T-helper 1 cell treated with Interleukin-12 subunit alpha and Interleukin-12 subunit beta and Interleukin-4 antibody, amounts not matched to agents 30 ng/mL and 1 ng/mL, for 36 hours (primary cell): ENCODE measurements around the gene EIF1. TPM values are rescaled to one million over a fixed set of nuclear protein-coding genes. Genes with fewer than 3 reads are reported as not detected.

ENCODE experiments used
- intact Hi-C: fragments of 100-400 bp; cut with micrococcal nuclease; formaldehyde crosslinking; loops from one replicate; pipeline ENCODE4 v1.15.1; 2024
- total RNA-seq: library from RNA; stranded (reverse); gene quantifications from 2 replicates; pipeline ENCODE4 v1.2.3, GENCODE V29; 2022

The EIF1 gene
- total RNA-seq, 1 donor from 2014 or later: 842 TPM

DNA sequence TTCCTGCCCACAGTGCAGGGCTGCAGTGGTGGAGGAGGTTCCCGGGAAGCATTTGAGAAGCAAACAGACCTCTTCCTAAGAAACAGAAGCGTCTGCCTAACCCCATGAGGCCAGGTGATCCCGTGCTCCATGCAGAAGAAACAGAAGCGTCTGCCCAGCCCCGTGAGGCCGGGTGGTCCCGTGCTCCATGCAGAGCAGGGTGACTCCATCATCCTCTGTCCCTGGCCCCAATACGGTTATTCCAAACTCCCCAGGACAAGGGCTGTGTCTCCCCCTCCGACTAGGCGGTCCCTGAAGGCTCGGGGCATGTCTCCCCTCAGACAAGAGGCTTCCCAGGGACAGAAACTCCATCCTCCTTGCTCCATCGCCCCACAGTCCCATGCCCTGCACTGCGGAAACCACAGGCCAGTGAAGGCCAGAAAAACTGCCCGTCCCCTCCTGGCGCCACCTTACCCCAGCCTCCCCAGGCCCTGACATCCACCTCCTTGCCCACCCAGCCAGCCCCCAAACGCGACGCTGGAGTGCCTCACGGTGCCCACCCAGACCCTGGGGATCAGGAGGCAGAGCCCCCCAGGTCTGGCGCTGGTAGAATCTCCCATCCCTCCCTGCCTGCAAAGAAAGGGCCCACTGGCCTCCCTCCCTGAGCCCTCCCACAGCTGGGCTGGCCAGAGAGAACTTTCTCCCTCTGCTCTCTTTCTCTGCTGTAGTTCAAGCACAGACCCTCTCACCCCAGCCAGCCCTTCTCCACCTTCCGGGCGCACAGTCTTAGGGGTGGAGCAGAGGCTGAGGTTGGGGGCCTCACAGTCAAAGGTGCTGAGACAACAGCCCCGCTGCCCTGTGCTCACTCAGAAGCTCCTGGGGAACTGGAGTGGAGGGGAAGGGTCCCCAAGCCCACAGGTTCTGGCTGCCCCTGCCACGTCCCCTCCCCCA lies 33.7 kb upstream of the EIF1 start:
- intact Hi-C loops: no loop called here

DNA sequence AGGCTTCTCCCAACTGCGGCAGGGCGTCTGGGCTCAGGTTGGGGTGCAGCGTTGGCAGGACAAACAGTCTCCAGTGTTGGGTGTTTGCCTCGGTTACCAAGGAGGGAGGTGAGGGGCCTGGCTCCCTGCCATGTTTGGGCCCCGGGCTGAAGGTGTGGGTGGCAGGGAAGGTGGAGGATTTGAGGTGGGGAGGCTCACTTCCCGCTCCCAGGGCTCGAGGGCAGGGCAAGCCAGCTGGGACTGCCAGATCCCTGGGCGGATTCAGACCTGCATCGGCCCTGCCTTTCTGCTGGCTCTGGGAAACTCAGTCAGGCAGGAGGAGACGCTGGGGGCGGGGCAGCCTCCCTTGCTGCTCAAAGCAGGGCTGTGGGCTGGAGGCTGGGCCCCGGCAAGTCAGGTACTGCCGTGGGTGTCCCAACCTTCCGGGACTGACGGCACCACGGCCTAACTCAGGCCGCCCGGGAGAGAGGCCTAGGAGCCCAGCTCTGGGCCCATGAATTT lies 33.0 kb upstream of the EIF1 start:
- intact Hi-C loops: no loop called here

DNA sequence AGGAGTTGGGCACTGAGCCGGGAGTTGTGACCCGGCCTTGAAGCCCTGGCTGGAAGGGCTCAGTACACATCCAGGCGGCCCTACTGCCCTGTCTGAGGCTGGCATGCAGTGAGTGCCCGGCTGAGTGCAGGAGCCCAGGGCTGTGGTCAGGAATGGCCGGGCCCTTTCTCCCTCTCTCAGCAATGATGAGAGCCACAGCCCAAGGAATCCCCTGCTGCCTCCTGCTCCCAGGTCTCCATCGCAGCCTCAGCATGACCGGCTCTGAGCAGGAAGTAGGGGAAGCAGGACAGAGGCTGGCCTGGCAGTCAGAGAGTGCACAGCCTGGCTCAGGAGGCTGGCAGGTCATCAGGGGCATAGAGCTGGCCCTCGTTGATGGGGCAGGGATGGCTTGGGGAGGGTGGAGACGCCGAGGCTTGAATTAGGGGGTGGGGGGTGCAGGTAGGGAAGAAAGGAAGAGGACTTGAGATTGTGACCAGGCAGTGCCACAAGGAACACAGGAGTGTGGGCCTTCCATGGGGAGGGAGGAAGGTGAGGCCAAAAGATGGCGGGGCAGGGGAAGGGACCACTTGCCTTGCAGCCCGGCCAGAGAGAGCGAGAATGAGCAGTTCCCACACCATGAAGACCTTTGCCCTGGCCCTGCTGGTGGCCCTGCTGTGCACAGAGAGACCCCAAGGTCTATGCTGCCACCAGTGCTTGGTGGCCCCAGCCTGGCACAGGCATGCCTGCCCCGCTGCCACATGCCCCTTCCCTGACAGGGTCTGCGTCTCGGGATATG lies 32.2 kb upstream of the EIF1 start:
- intact Hi-C loops: no loop called here

DNA sequence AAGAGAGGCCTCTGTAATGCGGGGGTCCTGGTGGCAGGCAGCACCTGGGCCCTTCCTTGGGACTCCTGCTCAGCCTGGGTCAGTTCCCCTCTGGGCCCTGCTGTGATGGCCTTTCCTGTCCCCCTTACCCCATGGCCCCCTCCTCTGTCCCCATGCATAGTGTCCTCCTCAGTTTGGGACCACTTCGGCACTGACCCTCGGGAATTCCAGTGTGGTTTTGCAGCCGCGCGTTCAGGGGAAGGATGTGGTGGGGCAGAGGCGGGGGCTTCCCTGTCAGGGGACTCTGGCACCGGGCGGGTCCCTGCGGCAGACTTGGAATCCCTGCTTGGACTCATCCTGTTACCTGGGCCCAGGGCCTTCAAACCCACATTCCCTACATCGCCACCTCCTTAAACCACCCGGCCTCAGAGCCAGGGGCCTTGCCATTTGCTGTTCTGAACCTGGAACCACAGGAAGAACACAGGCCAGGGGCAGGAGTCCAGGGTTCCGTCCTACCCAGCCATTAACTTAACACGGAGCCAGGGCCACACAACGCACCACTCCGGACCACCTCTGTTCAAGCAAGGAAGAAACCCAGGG lies 31.4 kb upstream of the EIF1 start:
- intact Hi-C loops: no loop called here

DNA sequence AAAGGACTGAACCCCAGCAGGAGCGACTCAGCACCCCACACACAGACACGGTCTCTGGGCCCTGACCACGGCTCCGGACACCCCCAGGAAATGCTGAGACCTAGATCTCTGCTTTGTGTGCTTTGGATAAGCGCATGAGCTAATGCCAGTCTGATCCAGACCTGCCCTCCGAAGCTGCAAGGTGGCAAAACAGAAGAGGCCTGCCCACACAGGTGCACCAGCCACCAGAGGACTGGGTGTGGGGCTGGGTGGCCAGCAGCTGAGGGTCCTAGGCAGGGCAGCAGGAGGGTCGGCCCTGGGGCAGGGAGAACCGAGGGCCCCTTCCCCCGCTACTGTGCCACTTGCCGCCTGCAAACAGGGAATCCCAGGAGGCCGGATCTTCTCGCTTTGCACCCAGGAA lies 30.7 kb upstream of the EIF1 start:
- intact Hi-C loops: no loop called here

DNA sequence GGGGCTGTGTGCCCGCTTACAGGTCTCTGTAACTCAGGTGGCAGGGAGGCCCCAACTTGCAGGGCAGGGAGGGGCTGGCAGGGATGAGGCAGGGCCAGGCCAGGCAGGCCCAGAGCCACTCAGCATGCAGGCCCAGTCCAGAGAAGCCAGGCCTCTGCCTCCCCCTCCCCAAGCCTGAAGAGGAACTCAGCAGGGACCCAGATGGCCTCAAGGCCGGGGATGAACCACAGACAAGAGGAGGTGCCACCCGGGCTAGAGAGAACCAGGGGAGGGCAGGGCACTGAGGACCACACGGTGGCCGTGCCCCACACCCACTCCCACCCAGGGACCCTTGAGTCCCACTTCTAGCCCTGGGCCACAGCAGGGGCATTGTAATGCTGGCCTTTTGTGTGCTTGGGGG lies 29.8 kb upstream of the EIF1 start:
- intact Hi-C loops: no loop called here

DNA sequence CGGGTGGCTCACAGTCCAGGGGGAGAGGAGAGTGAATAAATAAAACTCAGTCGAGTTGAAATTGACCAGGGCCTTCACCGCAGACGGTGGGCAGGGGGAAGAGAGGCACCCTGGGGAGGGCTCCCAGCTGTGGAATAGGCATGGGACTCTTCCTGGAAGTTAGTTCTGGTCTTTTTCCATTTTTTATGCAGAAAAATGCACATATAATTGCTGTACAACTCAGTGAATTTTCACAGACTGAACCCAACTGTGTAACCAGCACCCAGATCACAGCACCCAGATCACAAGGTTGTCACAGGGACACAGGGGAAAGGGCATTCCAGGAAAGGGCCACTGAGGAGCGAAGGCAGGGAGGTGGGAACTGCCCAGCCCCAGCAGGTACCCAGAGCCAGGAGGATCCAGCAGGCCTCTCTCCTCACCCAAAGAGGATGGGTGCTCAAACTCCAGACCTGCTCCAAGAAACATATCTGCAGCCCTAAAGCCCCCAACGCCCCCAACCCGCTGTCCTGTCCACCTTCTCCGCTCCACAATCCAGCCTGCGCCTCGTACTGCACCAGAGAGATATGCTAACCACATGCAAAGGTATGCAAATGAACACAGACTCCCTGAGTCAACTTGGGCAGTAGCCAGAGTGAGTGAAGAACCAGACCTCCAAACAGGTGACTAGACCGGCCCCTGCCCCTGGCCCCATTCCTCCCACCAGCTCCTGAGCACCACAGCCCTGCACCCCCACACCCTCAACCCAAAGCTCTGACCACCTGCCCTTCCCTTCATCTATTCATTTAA lies 29.1 kb upstream of the EIF1 start:
- intact Hi-C loops: no loop called here

DNA sequence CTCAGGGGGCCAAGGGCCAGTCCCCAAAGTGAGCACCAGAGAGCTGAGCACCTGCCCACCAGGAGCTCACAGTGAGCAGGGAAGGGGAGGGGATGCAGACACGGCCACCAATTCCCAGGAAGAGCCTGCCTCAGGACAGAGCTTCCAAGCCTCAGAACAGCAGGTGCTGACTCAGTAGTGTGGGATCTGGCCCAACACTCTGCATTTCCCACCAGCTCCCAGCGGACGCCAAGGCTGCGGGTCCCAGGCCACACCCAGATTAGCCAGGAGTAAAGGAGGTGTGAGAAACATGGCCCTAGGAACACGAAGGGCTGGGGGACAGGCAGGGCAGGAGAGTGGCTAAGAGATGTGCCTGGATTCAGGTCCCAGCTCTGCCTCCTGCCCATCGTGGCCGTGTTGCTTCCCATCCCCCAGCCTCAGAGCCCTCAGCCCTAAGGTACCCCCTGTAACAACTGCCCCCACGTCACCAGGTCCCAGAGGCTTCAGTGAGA lies 28.4 kb upstream of the EIF1 start:
- intact Hi-C loops: no loop called here

DNA sequence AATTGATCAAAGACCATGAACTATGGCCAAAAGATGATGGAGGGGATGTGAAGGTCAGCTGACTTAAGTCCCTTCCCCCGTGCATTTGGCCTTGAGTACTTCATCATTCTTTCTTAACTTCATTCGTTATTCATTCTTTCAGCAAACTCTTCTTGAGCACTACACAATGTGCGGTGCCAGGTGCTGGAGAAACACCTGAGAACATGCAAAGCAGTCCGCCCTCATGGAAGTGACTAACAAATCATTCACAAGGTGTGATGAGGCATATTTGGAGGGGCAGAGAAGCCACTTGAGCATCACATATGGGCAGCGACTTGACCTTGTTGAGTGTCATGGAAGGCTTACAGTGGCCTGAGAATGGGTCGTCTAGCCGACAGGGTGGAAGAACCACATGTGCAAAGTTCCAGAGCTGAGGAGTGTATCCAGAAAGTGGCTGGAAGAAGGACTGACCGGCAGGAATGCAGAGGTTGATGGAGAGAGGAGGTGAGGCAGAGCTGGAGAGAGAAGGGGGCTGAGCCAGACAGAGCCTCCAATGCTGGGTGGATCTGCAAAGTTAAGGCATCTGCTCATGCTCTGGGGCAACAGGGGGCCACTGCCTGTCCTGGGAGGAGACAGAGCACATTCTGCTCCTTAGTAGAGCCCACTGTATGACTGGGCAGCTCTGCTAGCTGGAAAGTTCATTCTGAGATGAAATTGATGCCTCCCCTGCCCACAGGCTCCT lies 25.1 kb upstream of the EIF1 start:
- intact Hi-C loops: no loop called here

DNA sequence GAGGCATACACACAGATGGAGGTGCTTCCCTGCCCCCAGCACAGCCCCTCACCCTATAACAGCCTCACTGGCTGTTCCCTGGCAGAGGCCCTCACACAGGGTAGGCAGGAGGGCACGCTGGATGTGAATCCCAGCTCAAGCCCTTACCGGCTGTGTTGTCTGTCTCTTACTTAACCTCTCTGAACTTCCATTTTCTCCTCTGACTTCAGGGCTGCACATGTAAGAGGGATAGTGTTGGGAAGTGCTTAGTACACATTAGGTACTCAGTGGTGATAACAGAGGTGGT lies 24.6 kb upstream of the EIF1 start:
- intact Hi-C loops: no loop called here

DNA sequence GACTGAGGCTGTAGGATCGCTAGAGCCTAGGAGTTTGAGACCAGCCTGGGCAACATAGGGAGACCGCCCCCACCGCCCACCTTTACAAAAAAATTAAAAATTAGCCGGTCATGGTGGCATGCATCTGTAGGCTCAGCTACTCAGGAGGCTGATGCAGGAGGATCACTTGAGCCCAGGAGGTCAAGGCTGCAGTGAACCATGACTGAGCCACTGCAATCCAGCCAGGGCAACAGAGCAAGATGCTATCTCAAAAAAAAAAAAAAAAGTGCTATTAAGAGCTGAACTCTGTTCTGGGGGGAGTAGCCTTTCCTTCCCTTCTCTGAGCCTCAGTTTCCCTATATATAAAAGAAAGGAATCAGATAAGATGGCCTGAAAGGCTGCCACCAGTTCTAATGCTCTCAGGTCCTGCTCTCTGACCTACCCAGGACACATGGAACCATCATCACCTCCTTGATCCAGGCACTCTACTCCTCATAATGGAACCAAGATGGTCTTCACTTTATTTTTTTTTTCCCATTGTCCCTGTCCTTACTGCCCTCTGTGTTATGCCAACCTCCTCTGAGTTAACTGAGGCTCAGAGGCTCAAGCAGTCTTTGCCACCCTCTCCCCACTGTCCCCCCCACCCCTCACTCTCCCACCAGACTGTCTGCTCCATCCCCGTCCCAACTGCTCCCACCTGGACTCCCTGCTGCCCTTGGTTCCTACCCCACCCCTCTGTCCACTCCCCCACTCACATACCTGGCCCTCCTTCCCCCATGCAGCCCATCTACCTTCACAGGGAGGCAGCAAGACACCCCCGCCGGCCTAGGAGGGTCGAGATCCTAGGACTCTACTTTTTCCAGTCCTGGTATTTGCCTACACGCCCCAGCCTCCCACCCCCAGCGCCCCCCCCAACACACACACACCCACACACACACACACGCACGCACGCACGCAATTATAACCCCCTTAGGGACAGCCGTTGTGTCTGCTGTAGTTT lies 23.8 kb upstream of the EIF1 start:
- intact Hi-C loops: loop anchor here (5.0 kb wide), 4 partner anchors 168 to 1308 kb away; no protein-coding TSS in a partner anchor

DNA sequence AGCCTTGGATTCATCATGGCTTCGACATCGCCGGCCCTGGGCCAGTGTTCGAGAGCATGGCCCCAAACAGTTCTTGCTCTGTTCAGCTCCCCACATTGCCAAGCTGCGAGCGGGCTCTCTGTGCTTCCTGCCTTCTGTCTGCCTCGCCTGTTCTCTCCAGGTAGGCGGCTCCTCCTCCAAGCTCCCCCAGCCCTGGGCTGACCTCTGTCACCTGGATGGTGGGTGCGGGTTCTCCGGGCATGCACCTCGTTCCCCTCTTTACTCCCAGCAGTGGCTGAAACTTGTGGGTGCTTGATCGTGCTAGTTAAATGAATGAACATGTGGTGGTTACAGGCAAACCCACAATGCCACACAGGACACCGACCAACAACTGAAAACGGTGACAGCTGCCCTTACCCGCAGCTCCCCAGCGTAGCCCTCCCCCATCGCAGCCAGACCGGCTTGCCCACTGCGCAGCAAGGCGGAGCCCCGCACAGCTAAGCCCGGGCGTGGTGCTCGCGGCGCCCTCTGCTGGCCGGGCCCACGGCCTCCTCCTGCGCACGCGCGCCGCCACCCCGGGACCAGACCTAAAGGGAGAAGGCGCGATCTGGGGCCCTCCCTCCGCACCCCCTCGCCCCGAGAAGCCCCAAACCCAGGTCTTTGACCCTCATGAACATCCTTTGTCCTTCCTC lies 23.0 kb upstream of the EIF1 start:
- intact Hi-C loops: loop anchor here (1.0 to 5.0 kb wide), 10 partner anchors 17 to 1308 kb away; partner anchors contain the start of gene EIF1

DNA sequence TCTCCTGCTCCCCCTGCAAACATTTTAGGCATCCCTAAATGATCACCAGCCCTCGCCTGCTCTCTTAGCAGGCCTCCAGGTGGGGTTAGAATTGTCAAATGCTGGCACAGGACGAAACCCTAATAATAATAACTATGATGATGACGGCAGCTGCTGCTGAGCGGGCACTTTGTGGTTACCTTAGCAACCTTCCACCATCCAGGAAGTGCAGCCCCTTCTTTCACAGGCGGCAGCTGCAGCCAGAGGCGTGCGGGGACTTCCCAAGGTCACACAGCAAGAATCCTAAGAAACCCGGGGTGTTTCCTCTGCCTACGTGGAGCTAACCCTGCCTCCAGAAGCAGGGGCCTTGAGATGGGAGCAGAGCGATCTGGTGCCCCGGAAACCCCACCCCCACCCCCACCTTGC lies 22.4 kb upstream of the EIF1 start:
- intact Hi-C loops: loop anchor here (1.0 to 5.0 kb wide), 10 partner anchors 18 to 1309 kb away; partner anchors contain the start of gene EIF1

DNA sequence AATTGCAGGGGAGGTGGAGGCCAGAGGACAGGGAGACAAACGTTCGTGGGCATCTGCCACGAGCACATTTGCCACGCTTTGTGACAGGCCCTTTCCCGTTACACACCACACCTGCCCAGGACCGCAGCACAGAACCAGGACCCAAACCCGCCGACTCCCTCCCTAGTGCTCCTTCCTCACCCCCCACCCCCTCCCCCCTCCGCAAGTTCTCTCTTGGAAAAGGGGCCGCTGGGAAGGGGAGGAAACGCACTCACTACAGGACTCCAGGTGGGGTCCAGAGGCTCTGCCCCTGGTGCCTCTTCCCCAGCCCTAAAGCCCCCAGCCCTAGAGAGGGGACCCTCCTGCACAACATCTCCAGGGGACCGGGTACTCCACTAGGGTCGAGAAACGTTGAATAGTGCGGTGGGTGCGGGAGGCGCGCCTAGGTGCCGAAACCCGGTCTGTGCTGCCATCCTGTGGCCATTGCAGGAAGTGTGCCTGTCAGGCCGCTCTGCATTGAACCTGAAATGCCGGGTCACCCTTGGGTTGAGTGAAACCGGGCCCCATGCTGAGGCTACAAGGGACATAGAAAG lies 21.9 kb upstream of the EIF1 start:
- intact Hi-C loops: loop anchor here (1.0 to 5.0 kb wide), 13 partner anchors 13 to 1309 kb away; partner anchors contain the start of genes EIF1 and SMARCE1

DNA sequence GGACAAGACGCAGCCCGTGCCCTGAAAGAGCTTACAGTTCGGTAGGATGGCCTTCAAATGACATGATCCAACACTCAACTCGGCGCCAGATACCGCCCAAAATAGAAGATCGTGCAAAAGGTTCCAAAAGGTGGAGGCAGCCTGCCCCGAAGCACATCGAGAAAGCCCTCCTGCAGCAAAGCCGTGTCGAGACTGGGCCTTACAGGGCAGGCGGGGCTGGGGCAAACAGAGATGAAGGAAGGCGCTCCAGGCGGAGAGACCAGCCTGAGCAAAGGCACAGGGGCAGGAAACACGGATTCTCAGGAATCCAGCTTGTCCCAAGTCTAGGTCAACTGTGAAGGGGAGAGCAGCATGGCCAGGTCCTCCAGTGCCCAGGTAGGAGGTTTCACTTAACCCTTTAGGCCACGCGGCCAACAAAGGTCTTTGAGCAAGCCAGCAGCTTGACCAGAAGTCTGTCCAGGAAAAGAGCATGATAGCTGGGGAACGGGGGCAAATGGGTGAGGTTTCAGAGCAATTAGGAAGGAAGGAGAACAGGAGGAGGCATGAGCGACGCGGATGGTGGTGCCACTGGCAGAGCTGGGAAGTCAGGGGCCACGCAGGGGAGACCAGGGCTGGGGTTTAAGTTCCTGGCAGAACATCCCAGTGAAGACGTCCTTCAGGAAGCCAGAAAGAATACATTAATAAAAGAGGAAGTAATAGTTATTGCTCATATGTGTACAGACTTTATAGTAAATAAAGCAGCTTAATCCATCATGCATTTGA lies 21.2 kb upstream of the EIF1 start:
- intact Hi-C loops: loop anchor here (1.0 to 5.0 kb wide), 8 partner anchors 12 to 1310 kb away; partner anchors contain the start of gene SMARCE1

DNA sequence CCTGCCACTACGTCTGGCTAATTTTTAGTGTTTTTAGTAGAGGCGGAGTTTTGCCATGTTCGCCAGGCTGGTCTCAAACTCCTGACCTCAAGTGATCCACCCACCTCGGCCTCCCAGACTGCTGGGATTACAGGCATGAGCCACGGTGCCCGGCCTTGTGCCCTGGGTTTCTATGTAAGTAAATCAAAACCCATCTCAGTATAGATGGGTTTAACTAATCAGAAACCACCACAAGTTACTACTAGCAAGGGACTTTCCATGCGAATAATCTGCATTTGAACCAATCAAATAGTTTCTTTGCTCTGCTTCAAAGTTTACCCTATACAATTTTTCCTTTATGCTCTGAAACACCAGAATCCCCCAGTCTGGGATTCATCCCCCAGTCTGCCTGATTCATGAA lies 16.5 kb upstream of the EIF1 start:
- intact Hi-C loops: no loop called here
